Lower leg skin (tissue), 3 donors: ENCODE measurements around the gene MAP7D3.

Source experiments
- POLR2A ChIP-seq, 2 donors: fragments of 450-650 bp; IDR thresholded peaks; one replicate each; pipeline ENCODE4 v1.6.1; 2016 to 2017; ENCODE audit warnings: antibody characterized with exemption in 2 of 2, mild to moderate bottlenecking in 1 of 2, moderate library complexity in 1 of 2
- TF ChIP-seq, protein P1 (sequence below), 3 donors: fragments of 450-650 bp; IDR thresholded peaks; one replicate each; pipeline ENCODE4 v1.5.1; 2016; ENCODE audit warnings: antibody characterized with exemption in 3 of 3, mild to moderate bottlenecking in 3 of 3, moderate library complexity in 2 of 3

DNA sequence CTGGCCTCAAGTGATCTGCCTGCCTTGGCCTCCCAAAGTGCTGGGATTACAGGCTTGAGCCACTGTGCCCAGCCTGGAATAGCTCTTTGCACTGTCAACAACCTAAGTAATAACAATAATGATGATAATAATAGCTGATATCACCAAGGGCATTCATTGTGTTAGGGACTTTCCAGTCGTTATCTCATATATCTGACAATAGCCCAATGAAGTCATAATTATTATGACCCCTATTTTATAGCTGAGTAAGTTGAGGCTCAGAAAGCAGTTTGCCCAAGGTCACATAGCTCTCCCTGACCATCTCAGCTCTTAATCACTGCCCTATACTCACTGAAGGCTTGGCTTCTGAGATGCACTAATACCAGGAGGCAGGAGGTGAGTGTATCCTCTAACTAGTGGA is 18.7 kb upstream of the MAP7D3 start:
- TF ChIP-seq POLR2A (IDR thresholded peaks at IDR 0.05): no peak
- TF ChIP-seq, protein P1, sequence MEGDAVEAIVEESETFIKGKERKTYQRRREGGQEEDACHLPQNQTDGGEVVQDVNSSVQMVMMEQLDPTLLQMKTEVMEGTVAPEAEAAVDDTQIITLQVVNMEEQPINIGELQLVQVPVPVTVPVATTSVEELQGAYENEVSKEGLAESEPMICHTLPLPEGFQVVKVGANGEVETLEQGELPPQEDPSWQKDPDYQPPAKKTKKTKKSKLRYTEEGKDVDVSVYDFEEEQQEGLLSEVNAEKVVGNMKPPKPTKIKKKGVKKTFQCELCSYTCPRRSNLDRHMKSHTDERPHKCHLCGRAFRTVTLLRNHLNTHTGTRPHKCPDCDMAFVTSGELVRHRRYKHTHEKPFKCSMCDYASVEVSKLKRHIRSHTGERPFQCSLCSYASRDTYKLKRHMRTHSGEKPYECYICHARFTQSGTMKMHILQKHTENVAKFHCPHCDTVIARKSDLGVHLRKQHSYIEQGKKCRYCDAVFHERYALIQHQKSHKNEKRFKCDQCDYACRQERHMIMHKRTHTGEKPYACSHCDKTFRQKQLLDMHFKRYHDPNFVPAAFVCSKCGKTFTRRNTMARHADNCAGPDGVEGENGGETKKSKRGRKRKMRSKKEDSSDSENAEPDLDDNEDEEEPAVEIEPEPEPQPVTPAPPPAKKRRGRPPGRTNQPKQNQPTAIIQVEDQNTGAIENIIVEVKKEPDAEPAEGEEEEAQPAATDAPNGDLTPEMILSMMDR (IDR thresholded peaks at IDR 0.05): no peak
